Limb (tissue), 2 donors: Measurements from ENCODE around the gene EFNB1.

ENCODE experiments used
- DNase-seq, 2 donors: peaks; one replicate each; pipeline ENCODE4 v3.0.0-alpha.2; 2016; ENCODE audit errors: extremely low spot score in 2 of 2

The EFNB1 gene

GRCh38 chrX:68883800-68884199 lies 55.0 kb downstream of the EFNB1 start:
- DNase-seq: no peak

- no peak for DNase-seq
Observed at GRCh38 chrX:68889249-68889648, 60.4 kb downstream of the EFNB1 start.
